Lower leg skin (tissue), 3 donors: ENCODE results near the gene PROC.

Experiments used
- CTCF ChIP-seq, 3 donors: fragments of 450-650 bp; IDR thresholded peaks; one replicate each; pipeline ENCODE4 v1.5.1; 2016; ENCODE audit warnings: antibody characterized with exemption in 3 of 3, mild to moderate bottlenecking in 3 of 3, moderate library complexity in 2 of 3
- POLR2A ChIP-seq, 2 donors: fragments of 450-650 bp; IDR thresholded peaks; one replicate each; pipeline ENCODE4 v1.6.1; 2016 to 2017; ENCODE audit warnings: antibody characterized with exemption in 2 of 2, mild to moderate bottlenecking in 1 of 2, moderate library complexity in 1 of 2

- TF ChIP-seq CTCF (IDR thresholded peaks at IDR 0.05) (no peak), POLR2A (IDR thresholded peaks at IDR 0.05) (no peak)
Observed at GRCh38 chr2:127423880-127424279, 5.7 kb downstream of the PROC start.
